NOMO-1 treated with DMSO at 0.1 percent for 48 hours (cell line): ENCODE results near the gene SAMD11.
"Not testable (repeated sequence)": the region's sequence is repeated elsewhere in the genome, so short reads cannot be mapped to it uniquely, and the experiment has no call there.

Experiments used
- DNase-seq: peaks from one replicate; lab custom pipeline; 2025; ENCODE audit not compliant: unreplicated experiment; lab: John Stamatoyannopoulos, UW

The SAMD11 gene

DNA sequence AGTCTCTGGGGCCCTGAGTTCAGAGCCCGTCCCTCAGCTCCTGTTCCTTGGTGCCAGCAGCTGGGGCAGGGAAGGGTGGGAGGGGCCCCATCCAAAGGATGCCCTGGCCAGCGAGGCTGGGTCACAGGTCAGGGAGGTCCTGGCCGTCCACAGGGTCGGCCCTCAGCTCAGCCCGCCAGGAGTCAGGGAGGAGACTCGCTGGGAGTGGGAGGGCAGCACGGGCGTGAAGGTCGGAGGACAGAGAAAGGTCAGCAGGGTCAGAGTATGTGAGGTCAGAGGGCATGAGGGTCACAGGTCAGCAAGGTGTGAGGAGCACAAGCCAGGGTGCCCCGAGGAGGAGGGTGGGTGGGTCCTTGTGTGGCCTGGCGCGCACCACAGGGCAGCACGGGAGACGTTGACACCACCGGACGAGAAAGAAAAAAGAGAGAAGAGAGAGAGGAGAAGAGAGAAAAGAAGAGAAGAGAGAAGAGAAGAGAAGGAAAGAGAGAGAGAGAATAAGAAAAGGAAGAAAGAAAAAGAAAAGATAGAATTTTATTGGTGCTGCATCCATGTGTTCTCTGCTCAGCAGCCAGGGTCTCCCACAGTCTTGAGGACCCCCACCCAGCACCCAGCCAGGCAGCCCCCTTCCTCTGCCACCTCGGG, 51.1 kb downstream of the SAMD11 start:
- DNase-seq, result no peak

DNA sequence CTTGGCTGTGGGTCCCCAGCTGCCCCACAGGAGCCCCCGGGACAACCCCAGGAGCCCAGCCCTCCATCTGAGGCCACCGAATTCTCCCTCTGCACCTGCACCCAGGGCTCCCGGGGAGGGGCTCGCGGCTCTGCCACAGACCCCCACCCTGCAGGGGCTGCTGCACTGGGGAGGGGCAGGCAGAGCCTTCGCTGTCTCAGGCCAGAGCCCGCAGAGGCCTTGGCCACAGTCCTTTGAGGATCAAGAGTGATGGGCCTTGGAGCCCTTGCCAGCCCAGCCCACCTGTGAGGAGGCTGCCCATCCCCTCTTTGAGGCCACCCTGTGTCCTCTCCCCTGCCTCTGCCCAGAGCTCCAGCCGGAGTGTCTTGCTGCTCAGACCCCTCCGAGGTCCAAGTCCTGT, 51.6 kb downstream of the SAMD11 start:
- DNase-seq, result no peak

DNA sequence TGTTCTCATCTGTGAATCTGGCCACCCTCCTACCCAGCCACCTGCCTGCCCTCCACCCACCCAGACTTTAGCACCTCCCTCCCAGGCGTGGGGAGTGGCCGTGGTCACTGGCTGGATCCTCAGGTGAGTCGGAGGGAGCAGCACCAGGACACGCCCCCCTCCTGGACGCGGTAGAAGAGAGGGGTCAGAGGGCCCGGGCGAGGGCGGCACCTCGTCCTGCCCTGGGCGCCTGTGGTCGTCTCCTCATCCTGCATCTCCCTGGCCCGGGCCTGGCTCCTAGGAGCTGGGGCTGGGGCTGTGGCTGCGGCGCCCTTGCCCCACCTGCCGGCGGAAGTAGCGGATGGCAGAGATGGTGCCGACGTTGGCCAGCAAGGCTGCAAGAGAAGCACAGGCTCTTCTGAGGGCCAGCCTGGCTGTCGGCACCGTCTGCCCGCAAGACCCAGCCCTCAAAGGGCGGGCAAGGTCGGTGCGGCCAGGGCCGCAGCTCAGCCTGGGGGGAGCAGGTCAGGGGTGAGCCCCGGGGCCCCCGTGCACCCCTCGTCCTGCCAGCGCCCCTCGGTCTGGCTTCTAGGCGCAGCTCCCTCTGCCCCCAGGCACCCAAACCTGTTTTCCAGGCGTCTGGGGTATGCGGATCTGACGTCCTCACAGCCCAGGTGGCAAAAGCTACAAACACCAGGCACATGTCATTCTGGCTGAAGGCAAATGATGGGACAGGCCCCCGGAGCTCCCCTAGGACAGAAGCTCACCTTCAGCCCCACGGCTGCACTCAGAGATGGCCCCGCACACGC, 52.4 kb downstream of the SAMD11 start:
- peak; percentile 40 for DNase-seq

DNA sequence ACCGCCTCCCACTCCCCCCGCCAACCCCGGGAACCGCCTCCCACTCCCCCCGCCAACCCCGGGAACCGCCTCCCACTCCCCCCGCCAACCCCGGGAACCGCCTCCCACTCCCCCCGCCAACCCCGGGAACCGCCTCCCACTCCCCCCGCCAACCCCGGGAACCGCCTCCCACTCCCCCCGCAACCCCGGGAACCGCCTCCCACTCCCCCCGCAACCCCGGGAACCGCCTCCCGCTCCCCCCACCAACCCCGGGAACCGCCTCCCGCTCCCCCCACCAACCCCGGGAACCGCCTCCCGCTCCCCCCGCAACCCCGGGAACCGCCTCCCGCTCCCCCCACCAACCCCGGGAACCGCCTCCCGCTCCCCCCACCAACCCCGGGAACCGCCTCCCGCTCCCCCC, 53.1 kb downstream of the SAMD11 start:
- DNase-seq, result not testable (repeated sequence)

DNA sequence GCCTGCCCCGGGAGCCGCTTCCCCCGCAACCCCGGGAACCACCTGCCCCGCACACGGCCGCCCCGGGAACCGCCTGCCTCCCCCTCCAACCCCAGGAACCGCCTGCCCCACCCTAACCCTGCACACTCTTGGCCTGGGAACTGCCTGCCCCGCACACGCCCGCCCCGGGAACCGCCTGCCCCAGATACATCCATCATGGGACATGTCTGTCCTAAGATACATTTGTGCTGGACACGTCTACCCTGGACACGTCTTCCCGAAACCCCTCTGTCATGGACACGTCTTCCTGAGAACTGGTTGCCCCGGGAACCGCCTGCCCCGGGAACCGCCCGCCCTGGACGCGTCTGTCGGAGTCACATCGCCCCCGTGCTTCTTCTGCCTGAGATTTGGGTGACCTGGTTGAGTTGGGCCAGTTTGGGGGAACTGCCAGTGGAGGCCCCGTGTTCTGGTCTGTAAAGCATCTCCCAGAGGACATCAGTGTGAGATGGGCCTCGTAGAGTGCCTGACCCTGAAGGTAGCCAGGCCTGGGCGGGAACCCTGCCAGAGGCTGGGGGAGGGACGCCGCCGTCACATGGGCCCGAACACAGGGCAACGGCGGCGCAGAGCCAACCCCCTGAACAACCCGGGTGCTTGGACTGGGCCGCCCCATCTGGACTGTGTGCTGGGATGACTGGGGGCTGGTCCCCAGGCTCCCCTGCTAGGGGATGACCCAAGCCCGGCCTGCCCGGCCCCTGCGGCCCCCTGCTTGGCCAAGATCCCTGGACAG, 54.5 kb downstream of the SAMD11 start:
- DNase-seq, result no peak

DNA sequence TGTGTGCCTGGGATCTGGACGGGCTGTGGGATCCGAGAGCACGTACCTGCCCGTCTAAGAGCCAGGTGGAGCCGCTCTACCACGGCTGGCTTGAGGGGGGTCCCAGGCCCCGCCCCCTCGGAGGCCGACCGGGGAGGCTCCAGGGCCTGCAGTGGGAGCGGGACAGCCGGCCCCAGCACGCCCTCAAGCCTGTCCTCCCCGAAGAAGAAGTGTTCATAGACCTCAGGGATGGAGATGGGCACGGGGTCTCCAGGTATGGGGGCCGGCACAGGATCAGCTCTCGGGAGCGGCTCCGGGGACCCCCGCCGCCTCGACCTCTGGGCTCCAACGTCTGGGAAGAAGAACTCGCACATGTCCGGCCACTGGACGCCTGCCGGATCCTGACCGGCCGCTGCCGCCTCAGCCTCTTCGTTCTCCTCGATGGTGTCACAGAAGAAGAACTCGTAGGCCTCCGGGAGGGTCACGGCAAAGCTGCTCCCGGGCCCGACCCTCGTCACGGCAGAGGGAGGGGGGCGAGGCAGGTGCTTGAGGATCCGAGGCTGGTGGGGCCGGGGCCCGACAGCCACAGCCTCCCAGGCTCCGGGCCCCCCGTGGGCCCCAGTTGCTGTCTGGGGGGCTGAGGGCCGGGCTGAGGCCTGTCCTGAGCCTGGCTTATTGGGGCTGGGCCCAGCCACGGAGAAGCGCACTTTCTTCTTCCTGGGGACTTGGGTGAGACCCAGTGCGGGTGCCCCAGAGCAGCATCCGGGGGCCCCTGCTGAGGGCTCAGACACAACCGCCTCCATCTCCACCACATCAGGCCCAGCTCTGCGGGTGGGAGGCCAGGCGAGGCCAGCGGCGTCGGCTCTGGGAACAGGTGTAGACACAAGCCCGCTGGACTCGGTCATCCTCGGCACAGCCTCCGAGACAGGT, 55.4 kb downstream of the SAMD11 start:
- DNase-seq, result no peak

DNA sequence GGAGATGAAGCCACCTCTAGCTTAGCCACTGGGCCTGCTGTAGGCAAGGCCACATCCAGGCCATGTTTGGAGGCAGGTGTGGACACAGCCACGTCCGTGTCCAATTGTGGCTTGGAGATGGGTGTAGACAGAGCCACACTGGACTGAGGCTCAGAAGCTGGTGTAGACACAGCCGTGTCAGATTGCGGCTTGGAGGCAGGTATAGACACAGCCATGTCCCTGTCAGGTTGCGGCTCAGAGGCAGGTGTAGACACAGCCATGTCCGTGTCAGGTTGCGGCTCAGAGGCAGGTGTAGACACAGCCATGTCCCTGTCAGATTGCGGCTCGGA, 56.0 kb downstream of the SAMD11 start:
- no peak for DNase-seq

DNA sequence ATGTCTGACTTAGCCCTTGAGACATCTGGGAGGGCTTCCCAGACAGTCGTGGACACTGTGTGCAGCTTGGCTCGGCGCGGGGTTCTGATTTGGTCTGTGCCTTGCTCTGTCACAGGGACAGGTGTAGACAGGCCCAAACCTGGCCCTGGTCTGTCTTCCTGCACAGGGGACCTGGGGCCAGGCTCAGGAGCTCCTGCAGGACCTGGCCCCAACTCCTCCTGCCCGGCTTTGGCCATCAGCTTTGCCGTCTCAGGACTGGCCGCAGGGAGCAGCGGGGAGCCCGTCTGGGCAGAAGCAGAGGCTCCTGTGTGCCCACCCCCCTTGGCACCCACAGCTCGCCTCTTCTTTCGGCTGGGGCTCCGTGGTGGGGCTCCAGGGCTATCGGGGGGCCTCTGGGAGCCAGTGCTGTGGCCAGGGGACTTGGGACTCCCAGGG, 56.4 kb downstream of the SAMD11 start:
- no peak for DNase-seq

DNA sequence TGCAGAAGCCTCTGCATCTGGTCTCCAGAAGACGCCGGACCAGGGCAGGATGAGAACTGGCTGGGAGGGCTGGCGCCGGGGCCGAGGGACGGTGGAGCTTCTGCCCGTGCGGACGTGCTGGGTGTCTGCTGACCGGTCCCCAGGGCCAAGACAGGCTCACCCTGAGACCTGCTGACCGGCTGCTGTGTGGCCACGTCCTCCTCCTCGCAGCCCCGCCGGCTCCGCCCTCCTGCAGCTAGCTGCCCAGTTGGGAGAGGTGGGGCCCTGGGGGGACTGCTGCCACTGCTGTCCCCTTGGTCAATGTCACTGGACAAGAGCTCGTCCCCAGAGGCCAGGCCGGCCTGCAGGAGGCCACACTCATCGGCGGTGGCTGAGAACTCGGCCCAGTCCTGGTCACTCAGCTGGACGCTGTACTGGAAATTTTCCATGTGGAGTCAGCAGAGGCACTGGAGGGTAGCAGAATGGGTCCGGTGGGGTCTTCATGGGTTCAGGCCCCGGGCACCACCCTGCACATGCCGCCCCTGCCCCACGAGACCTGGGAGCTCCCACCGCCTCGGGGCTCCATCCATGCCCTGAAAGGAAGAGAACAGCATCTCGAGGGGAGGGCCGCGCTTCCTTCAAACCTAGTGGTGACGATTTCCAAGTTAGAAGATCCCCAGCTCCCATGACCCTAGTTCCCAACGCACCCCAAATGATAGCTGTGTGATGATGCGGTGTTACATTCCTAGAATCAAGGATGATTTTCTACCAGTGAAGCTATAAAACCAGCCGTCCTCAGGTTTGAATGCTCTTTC, 57.1 kb downstream of the SAMD11 start:
- DNase-seq, result no peak

DNA sequence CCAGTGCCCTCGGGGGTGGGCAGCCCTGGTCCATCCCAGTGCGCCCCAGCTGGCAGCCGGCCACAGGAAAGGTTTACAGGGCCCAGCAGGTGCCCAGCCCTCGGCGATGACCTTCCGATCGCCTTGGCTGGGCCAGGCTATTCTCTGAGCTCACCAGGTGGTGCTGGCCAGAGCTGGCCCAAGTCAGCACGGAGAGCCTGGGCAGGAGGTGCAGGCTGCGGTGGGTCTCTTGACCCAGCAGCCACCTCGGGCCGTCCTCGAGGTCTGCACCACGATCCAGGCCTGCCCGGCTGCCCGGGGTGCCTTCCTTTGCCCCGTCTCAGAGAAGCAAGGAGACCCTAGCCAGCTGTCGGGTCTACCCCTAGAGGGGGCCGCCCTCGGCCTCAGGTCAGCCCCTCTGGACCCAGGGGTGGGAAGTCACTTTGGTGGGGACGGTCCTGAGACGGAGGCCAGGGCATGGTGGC, 57.8 kb downstream of the SAMD11 start:
- DNase-seq, result no peak

DNA sequence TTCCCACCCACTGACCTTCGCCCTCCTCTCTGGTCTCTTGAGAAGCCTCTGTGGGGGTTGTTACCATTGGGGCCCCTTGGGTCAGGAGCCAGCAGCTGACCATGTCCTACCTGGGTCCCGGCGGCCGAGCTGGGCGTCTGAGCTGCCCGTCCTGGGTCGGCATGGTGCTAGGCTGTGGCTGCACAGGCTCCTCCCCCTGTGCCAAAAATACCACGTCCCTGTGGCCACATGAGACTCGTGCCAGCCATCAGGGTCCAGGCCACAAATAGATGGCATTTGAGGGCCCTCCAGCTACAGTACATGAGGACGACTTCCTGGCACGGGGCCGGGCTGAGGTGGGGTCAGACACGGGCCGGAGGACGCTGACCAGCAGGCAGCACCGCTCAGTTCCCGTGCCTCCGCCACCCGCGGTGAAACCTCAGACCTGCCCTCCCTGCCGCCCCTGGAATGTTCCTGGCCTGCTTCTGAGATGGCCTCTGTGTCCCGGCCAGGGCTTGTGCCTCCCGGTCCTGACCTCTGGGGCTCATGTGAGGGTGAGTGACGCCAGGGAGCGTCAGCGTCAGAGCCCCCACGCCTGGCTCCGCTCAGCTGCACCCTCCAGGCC, 58.3 kb downstream of the SAMD11 start, which contains the start of gene PERM1:
PERM1 (minus strand) TSS at position 139 of the 604 bp plus-strand sequence. CDS start 1,064 bp downstream, outside the sequence.
- no peak for DNase-seq

DNA sequence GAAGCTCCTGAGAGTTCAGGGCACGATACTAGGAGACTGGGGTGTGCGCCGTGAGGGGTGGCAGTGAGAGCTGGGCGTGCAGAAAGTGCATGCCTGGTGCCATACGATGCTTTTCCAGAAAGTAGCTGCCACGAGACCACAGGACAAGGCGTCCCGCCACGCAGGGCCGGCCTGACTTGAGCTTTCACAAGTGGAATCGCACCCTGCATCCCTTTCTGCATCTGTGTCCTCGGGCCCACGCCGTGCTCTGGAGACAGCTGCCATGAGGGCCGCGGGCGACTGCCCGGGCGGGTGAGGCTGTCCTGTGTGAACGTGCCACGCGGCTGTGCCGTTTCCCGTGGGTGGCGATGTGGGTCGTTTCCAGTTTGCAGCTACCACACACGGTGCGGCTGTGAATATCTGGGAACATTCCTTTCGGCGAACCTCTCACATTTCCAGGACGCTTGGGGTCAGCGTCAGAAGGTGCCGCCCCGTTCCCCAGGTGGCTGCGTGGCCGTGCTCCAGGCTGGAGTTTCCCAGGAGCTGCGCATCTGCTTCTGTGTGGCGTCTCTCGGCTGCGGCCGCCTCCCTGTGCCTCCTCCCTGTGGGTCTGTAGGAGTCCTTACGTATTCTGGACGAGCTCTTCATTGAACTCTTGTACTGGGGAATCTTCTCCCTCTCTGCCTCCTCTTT, 59.2 kb downstream of the SAMD11 start:
- DNase-seq, result no peak

DNA sequence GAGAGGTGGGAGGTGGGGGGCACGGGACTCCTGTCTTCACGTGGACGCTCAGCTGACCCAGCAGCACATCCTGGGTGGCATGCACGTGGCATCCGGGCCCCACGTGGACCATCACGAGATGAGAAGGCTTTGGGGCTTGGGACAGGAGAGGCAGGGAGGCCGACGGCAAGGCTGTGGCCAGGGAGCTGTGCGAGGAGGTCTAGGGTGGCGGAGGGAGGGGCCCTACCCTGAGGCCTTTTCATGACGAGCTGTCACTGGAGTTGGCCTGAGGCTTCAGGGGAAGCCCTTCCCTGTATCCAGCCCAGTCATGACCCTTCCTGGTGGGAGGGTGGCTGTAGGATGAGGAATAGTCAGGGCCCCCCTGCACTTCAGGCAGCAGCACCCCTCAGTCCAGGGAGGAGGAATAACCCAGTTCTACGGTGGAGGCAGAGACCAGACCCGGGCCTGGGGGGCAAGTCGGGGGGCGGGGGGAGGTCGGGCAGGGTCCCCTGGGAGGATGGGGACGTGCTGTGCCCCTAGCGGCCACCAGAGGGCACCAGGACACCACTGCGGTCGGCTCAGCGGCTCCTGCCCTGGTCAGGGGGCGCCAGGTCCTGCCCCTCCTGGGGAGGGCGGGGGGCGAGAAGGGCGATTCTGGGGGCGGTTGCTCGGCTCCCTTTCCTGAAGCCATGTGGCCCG, 60.2 kb downstream of the SAMD11 start:
- no peak for DNase-seq

DNA sequence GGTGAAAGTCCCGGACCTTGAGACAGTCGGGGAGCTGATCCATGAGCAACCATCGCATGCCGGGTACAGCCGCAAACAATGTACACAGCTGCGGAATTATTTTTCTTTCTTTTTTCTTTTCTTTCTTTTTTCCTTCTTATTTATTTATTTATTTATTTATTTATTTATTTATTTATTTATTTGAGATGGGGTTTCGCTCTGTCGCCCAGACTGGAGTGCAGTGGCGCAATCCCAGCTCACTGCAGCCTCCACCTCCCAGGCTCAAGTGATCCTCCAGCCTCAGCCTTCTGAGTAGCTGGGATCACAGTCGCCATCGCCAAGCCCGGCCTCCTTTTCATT, 60.7 kb downstream of the SAMD11 start:
- DNase-seq, result no peak

DNA sequence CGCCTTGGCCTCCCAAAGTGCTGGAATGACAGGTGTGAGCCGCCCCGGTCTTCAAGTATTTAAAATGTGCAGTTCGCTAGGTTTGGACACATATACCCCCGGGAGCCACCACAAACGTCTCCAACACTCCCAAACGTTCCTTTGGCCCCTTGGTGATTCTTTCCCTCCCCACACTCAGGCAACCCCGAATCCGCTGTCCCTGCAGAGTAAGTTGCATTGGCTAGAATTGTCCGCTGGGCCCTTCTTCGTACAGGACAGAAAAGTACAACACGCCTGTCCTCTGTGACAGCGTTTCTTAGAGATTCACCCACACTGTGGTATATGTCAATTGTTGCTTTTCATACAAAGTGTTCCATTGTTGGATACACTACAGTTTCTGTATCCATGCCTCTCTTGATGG, 61.4 kb downstream of the SAMD11 start:
- no peak for DNase-seq

DNA sequence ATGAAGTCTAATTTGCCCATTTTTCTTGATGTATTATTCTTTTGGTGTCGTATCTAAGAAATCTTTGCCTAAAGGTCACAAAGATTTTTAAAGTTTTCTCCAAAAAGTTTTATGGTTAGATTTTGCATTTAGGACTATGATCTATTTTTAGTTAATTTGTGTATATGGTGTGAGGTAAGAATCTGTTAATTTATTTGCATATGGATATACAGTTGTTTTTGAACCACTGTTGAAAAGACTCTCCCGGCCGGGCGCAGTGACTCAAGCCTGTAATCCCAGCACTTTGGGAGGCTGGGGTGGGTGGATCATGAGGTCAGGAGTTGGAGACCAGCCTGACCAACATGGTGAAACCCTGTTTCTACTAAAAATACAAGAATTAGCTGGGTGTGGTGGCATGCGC, 64.3 kb downstream of the SAMD11 start:
- not testable (repeated sequence) for DNase-seq

DNA sequence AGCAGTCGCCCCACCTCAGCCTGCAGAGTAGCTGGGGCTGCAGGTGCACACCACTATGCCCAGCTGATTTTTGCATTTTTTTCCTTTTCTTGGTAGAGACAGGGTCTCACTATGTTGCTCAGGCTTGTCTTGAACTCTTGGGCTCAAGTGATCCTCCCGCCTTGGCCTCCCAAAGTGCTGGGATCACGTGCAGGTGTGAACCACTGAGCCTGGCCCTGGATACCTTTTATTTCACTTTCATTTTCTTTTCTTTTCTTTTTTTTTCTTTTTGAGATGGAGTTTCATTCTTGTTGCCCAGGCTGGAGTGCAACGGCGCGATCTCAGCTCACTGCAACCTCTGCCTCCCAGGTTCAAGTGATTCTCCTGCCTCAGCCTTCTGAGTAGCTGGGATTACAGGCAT, 67.6 kb downstream of the SAMD11 start:
- not testable (repeated sequence) for DNase-seq

DNA sequence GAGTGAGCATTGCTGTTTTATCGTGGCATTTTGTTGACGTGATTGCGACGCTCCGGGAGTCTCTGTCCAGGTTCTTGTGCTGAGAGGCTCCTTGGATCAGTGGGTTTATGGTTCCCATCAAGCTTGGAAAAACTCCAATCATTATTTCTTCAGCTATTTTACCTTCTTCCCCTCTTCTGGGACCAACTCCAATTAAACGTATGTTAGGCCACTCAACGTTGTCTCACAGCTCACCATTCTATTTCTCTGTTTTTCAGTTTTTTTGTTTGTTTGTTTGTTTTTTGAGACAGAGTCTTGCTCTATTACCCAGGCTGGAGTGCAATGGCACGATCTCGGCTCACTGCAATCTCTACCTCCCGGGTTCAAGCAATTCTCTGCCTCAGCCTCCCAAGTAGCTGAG, 68.2 kb downstream of the SAMD11 start:
- no peak for DNase-seq

DNA sequence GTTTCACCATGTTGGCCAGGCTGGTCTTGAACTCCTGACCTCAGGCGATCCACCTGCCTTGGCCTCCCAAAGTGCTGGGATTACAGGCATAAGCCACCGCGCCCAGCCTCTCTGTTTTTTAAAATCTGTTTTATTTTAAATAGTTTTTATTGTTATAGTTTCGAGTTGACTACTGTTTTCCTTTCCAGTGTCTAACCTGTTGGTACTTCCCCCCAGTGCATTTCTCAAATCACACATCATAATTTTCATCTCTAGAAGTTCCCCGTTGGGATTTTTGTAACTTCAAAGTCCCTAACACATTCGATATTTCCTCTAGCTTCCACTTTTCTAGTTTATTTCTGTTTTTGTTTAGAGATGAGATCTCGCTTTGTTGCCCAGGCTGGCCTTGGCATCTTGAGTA, 68.6 kb downstream of the SAMD11 start:
- no peak for DNase-seq
